Endodermal cell (in vitro differentiated cells): Measurements from ENCODE around the gene LIPI. TPM values are rescaled to one million over a fixed set of nuclear protein-coding genes. Genes with fewer than 3 reads are reported as not detected.

Experiments used
- DNase-seq: peaks from one replicate; pipeline ENCODE4 v3.0.0-alpha.2; 2017
- H3K27ac ChIP-seq: 2 replicates; pipeline ENCODE4 v1.5.1; 2013; ENCODE audit warnings: mild to moderate bottlenecking, low read depth, low read length, moderate library complexity
- H3K27me3 ChIP-seq: 2 replicates; pipeline ENCODE4 v1.6.1; 2013; ENCODE audit warnings: mild to moderate bottlenecking, low read length, moderate library complexity; ENCODE audit not compliant: insufficient read depth, control insufficient read depth, poor library complexity, severe bottlenecking
- H3K36me3 ChIP-seq: 2 replicates; pipeline ENCODE4 v1.7.0; 2013; ENCODE audit warnings: mild to moderate bottlenecking, low read length, moderate library complexity; ENCODE audit not compliant: control insufficient read depth, insufficient read depth
- H3K4me1 ChIP-seq: one replicate; pipeline ENCODE4 v1.7.0; 2013; ENCODE audit warnings: low read length; ENCODE audit not compliant: control insufficient read depth, insufficient read depth
- H3K4me3 ChIP-seq: 2 replicates; pipeline ENCODE4 v1.5.1; 2013; ENCODE audit warnings: mild to moderate bottlenecking, low read length, moderate library complexity
- H3K9ac ChIP-seq: 2 replicates; pipeline ENCODE4 v1.6.1; 2013; ENCODE audit warnings: mild to moderate bottlenecking, low read length, moderate library complexity; ENCODE audit not compliant: poor library complexity, severe bottlenecking; ENCODE audit errors: extremely low read depth
- H3K9me3 ChIP-seq: 2 replicates; pipeline ENCODE4 v1.6.1; 2013; ENCODE audit warnings: mild to moderate bottlenecking, low read length, moderate library complexity; ENCODE audit not compliant: control insufficient read depth
- H3K27ac Mint-ChIP-seq: 2 replicates; pipeline ENCODE4 v1.8.0; 2020; ENCODE audit warnings: mixed read lengths
- H3K27me3 Mint-ChIP-seq: 2 replicates; pipeline ENCODE4 v1.8.0; 2021; ENCODE audit warnings: mild to moderate bottlenecking, mixed read lengths; ENCODE audit not compliant: insufficient read depth
- H3K36me3 Mint-ChIP-seq: 2 replicates; pipeline ENCODE4 v1.8.0; 2020; ENCODE audit warnings: low read depth, mixed read lengths
- H3K4me1 Mint-ChIP-seq: 2 replicates; pipeline ENCODE4 v1.8.0; 2020; ENCODE audit warnings: mixed read lengths
- H3K4me3 Mint-ChIP-seq: 2 replicates; pipeline ENCODE4 v1.8.0; 2020; ENCODE audit warnings: mild to moderate bottlenecking, moderate library complexity, mixed read lengths
- H3K9me3 Mint-ChIP-seq: 2 replicates; pipeline ENCODE4 v1.8.0; 2020; ENCODE audit warnings: mild to moderate bottlenecking, mixed read lengths
- CTCF ChIP-seq: fragments of 200-600 bp; sonication (generic); conservative IDR thresholded peaks from 2 replicates; pipeline ENCODE4 v1.5.0; 2021; ENCODE audit warnings: antibody characterized with exemption, mild to moderate bottlenecking
- WGBS, 2 experiments: methylation state at CpG; one replicate each; pipeline versions ENCODE4 v1.1.5 to v1.1.7; 2013; ENCODE audit warnings: missing lambda C conversion rate in 2 of 2, mixed read lengths in 1 of 2; ENCODE audit not compliant: insufficient coverage in 1 of 2, insufficient read length in 1 of 2; 5-methylcytosine and 5-hydroxymethylcytosine counted together
- total RNA-seq, 2 donors: library from RNA; stranded (reverse); fragmentation: NEBNext Ultra II Directional in 1 of 2; extraction: Animal tissue kit (Norgen Biotek cat#: 25700) in 1 of 2; gene quantifications; 2 replicates in 1 of 2; 3 replicates in 1 of 2; pipeline ENCODE4 v1.2.1, GENCODE V29; 2021

LIPI gene
- total RNA-seq, 2 donors from 2014 or later, result not detected

DNA sequence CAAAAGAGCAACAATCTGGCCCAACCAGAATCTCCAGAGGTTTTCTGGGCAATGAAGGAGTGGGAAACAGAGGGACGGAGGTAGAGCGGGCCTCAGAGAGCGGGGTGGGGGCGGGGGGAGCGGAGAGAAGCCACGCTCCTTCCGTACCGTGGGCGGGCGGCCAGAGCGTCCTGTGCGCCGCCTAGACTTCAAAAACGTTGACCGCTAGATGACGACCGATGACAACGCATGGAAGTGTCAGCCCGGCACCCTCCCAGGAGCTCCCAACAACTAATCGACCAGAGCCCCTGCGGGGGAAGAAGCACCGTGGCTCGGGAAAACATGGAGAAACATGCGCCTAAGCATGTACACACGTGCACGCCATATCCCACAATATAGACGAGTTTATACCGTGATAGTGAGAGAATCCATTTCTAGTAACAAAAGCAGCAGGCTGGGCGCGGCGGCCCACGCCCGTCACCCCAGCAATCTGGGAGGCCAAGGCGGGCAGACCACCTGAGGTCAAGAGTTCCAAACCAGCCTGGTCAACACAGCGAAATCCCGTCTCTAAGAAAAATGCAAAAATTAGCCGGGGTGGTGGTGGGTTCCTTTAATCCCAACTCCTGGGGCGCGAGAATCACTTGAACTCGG, 131.9 kb downstream of the LIPI start:
- DNase-seq, result no peak
- no peak overlapping the region for H3K9ac ChIP-seq
- Mint-ChIP-seq H3K27me3 (no peaks in the 10 kb centered on the region), H3K4me3 (no peak overlapping the region), H3K27ac (no peak overlapping the region), H3K9me3 (peaks cover 81% of the 10 kb centered on the region), H3K36me3 (peaks cover 27% of the 10 kb centered on the region), H3K4me1 (peaks cover 4% of the 10 kb centered on the region)
- no peak for TF ChIP-seq CTCF
- no peak overlapping the region for H3K4me3 ChIP-seq
- H3K36me3 ChIP-seq, result peaks cover 18% of the 10 kb centered on the region
- peaks cover 5% of the 10 kb centered on the region for H3K4me1 ChIP-seq
- WGBS, 2 experiments, result 95 to 100% methylated on average over 26 to 40 of the region's 40 CpGs
- H3K9me3 ChIP-seq, result peaks cover 22% of the 10 kb centered on the region
- H3K27ac ChIP-seq, result no peak overlapping the region
- H3K27me3 ChIP-seq, result no peaks in the 10 kb centered on the region

GRCh38 chr21:14076143-14076806, 134.5 kb downstream of the LIPI start:
- no peak overlapping the region for H3K4me3 ChIP-seq
- Mint-ChIP-seq H3K27me3 (no peaks in the 10 kb centered on the region), H3K4me1 (peaks cover 4% of the 10 kb centered on the region), H3K36me3 (peaks cover 18% of the 10 kb centered on the region), H3K9me3 (peaks cover 78% of the 10 kb centered on the region), H3K4me3 (no peak overlapping the region), H3K27ac (no peak overlapping the region)
- peaks cover 22% of the 10 kb centered on the region for H3K9me3 ChIP-seq
- DNase-seq, result no peak
- no peak overlapping the region for H3K27ac ChIP-seq
- no peak for TF ChIP-seq CTCF
- no peak overlapping the region for H3K9ac ChIP-seq
- no peaks in the 10 kb centered on the region for H3K27me3 ChIP-seq
- 90% methylated on average over 12 to 29 of the region's 32 CpGs for WGBS, 2 experiments
- H3K36me3 ChIP-seq, result peaks cover 16% of the 10 kb centered on the region
- H3K4me1 ChIP-seq, result peaks cover 5% of the 10 kb centered on the region

DNA sequence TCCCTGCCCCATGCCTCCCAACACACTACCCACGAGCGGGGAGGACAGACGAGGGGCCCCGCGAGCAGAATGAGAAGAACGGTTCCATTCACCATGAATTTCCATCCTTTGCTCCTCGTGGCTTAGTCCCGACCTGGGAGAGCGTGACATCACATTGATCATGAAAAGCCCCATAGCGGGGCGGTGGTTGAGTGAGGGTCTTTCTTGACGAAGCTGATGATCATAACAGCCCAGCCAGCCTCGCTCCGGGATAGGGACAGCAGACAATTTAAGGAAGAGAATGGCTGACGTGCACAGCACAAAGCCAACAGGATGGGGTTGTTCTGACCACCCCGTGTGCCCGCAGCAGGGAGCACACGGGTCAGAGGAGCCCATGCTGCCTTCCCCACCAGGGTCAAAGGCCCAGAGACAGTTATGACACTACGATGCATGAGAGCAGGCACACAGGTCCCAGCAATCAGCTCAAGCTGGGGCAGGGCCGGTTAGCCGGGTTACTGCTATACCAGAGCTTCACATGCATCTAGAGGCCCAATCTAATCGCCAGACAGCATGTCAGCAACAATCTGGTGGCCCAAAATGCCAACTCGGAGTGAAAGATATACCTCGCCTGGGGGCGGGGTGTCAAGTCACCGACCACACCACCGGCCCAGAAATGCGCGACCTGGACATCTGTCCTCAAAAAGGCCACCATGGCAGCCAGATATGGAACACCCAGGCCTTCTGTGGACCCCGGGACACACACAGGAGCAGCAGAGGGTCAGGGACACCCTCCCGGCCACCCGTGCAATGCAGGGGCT, 135.2 kb downstream of the LIPI start:
- peaks cover under 1% of the 10 kb centered on the region for H3K4me1 Mint-ChIP-seq
- peaks cover 80% of the 10 kb centered on the region for H3K9me3 Mint-ChIP-seq
- 92 to 94% methylated on average over 29 to 32 of the region's 32 CpGs for WGBS, 2 experiments
- no peak for DNase-seq
- Histone ChIP-seq H3K9me3 (peaks cover 22% of the 10 kb centered on the region), H3K4me3 (no peak overlapping the region), H3K4me1 (peaks cover 5% of the 10 kb centered on the region), H3K36me3 (peaks cover 16% of the 10 kb centered on the region), H3K27me3 (no peaks in the 10 kb centered on the region), H3K27ac (no peak overlapping the region), H3K9ac (no peak overlapping the region)
- peaks cover 18% of the 10 kb centered on the region for H3K36me3 Mint-ChIP-seq
- no peak overlapping the region for H3K27ac Mint-ChIP-seq
- no peak overlapping the region for H3K4me3 Mint-ChIP-seq
- no peak for TF ChIP-seq CTCF
- no peaks in the 10 kb centered on the region for H3K27me3 Mint-ChIP-seq
